ENCODE data around the gene FAM114A2.

DNA sequence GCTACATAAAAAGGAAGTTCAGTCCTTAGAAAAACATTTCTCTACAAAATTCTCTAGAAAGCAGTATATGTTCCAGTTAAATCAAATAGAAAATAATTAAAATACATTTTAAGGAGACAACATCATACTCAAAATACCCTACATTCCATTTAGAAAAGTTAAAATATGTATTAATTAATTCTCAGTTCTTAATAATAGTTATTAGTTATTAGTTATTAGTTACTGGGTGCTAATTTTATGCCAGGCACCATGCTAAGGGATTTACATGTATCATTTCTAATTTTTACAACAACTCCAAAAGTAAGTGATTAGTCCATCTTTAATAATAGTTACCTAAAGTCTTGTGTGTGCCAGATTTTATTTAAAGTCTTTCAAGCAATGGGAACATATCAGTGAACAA, 38.0 kb downstream of the FAM114A2 start:
- TF ChIP-seq EZH2 (IDR thresholded peaks at IDR 0.05; ENCODE audit: insufficient read depth, low read length) (no peak), CTCF (IDR thresholded peaks at IDR 0.05; ENCODE audit: insufficient read depth, low read depth, low read length) (no peak)
